ENCODE data around the gene CREB1. TPM values are rescaled to one million over a fixed set of nuclear protein-coding genes. Genes with fewer than 3 reads are reported as not detected.
"Not testable (repeated sequence)": the region's sequence is repeated elsewhere in the genome, so short reads cannot be mapped to it uniquely, and the experiment has no call there.

Gene CREB1
- polyA plus RNA-seq, 6 donors from 2014 or later, result 66.6 to 123 (median 97.2) TPM

- no peak for DNase-seq
- Mint-ChIP-seq H3K9me3 (no peaks in the 10 kb centered on the region), H3K4me1 (peaks cover 8 to 23% (median 18%) of the 10 kb centered on the region in 3 donors), H3K27me3 (no peaks in the 10 kb centered on the region), H3K36me3 (no peaks in the 10 kb centered on the region), H3K27ac (peak overlapping the region in 2 of 6 donors; percentile 15 to 68), H3K4me3 (peak overlapping the region in 3 of 8 donors; percentile 3 to 55 (median 48))
- ATAC-seq (ENCODE audit: low read depth in 2 of 2), result peak in 1 of 2 donors; percentile 33
Measured at GRCh38 chr2:207492461-207492860, 37.3 kb upstream of the CREB1 start.

GRCh38 chr2:207494137-207494536 is 35.6 kb upstream of the CREB1 start:
- Mint-ChIP-seq H3K9me3 (no peaks in the 10 kb centered on the region), H3K4me1 (peaks cover 16 to 26% (median 22%) of the 10 kb centered on the region in 3 donors), H3K27me3 (no peaks in the 10 kb centered on the region), H3K4me3 (no peak overlapping the region), H3K36me3 (no peaks in the 10 kb centered on the region), H3K27ac (peak overlapping the region in 1 of 6 donors; percentile 63)
- ATAC-seq (ENCODE audit: low read depth in 2 of 2) (no peak), DNase-seq (no peak)

- ATAC-seq (ENCODE audit: low read depth in 2 of 2); H3K27ac Mint-ChIP-seq; H3K27me3 Mint-ChIP-seq; H3K4me3 Mint-ChIP-seq; H3K9me3 Mint-ChIP-seq; DNase-seq; H3K36me3 Mint-ChIP-seq: not testable (repeated sequence)
- H3K4me1 Mint-ChIP-seq, result peaks cover 32 to 49% (median 47%) of the 10 kb centered on the region in 3 donors
Measured at GRCh38 chr2:207496936-207497335, 32.8 kb upstream of the CREB1 start.

GRCh38 chr2:207497596-207497995 is 32.2 kb upstream of the CREB1 start:
- ATAC-seq (ENCODE audit: low read depth in 2 of 2), result no peak
- DNase-seq, result no peak
- no peaks in the 10 kb centered on the region for H3K9me3 Mint-ChIP-seq
- H3K27me3 Mint-ChIP-seq, result no peaks in the 10 kb centered on the region
- no peaks in the 10 kb centered on the region for H3K36me3 Mint-ChIP-seq
- H3K4me3 Mint-ChIP-seq, result no peak overlapping the region
- H3K27ac Mint-ChIP-seq, result peak overlapping the region in 1 of 6 donors; percentile 50
- H3K4me1 Mint-ChIP-seq, result peaks cover 39 to 51% (median 51%) of the 10 kb centered on the region in 3 donors

- ATAC-seq (ENCODE audit: low read depth in 2 of 2), result no peak
- H3K9me3 Mint-ChIP-seq, result no peaks in the 10 kb centered on the region
Measured at GRCh38 chr2:207498427-207498826, 31.3 kb upstream of the CREB1 start.

GRCh38 chr2:207499114-207499513 is 30.6 kb upstream of the CREB1 start:
- no peak for DNase-seq
- Mint-ChIP-seq H3K4me1 (peaks cover 49 to 53% (median 51%) of the 10 kb centered on the region in 3 donors), H3K27me3 (no peaks in the 10 kb centered on the region), H3K4me3 (peak overlapping the region in 1 of 8 donors; percentile 10), H3K36me3 (no peaks in the 10 kb centered on the region), H3K27ac (peak overlapping the region in 2 of 6 donors; percentile 4 to 8), H3K9me3 (no peaks in the 10 kb centered on the region)
- ATAC-seq (ENCODE audit: low read depth in 2 of 2), result no peak

More at GRCh38 chr2:207498427-207498826, 31.3 kb upstream of the CREB1 start:
- no peak for DNase-seq
- Mint-ChIP-seq H3K36me3 (no peaks in the 10 kb centered on the region), H3K4me3 (no peak overlapping the region), H3K4me1 (peaks cover 43 to 51% (median 51%) of the 10 kb centered on the region in 3 donors), H3K27ac (no peak overlapping the region), H3K27me3 (no peaks in the 10 kb centered on the region)

GRCh38 chr2:207501802-207502576 is 27.8 kb upstream of the CREB1 start:
- no peaks in the 10 kb centered on the region for H3K9me3 Mint-ChIP-seq
- ATAC-seq (ENCODE audit: low read depth in 2 of 2), result peak in 1 of 2 donors; percentile 12
- no peaks in the 10 kb centered on the region for H3K27me3 Mint-ChIP-seq
- H3K27ac Mint-ChIP-seq, result peak overlapping the region; percentile 91 to 99 (median 97)
- DNase-seq, result no peak
- no peaks in the 10 kb centered on the region for H3K36me3 Mint-ChIP-seq
- peak overlapping the region; percentile 8 to 88 (median 72) for H3K4me3 Mint-ChIP-seq
- peaks cover 73 to 82% (median 80%) of the 10 kb centered on the region in 3 donors for H3K4me1 Mint-ChIP-seq

- DNase-seq (peak; percentile 83), ATAC-seq (ENCODE audit: low read depth in 2 of 2) (peak; percentile 89 to 92)
- no peaks in the 10 kb centered on the region for H3K36me3 Mint-ChIP-seq
- H3K4me1 Mint-ChIP-seq, result peaks cover 73 to 83% (median 80%) of the 10 kb centered on the region in 3 donors
- no peaks in the 10 kb centered on the region for H3K27me3 Mint-ChIP-seq
- no peaks in the 10 kb centered on the region for H3K9me3 Mint-ChIP-seq
- peak overlapping the region in 7 of 8 donors; percentile 8 to 88 (median 80) for H3K4me3 Mint-ChIP-seq
- peak overlapping the region; percentile 91 to 99 (median 97) for H3K27ac Mint-ChIP-seq
Measured at GRCh38 chr2:207502577-207503198, 27.1 kb upstream of the CREB1 start.

GRCh38 chr2:207503234-207503633 is 26.5 kb upstream of the CREB1 start:
- Mint-ChIP-seq H3K27me3 (no peaks in the 10 kb centered on the region), H3K27ac (peak overlapping the region; percentile 91 to 99 (median 97)), H3K36me3 (peaks cover 0 to under 1% of the 10 kb centered on the region in 2 donors), H3K4me3 (peak overlapping the region; percentile 20 to 88 (median 77)), H3K4me1 (peaks cover 68 to 83% (median 80%) of the 10 kb centered on the region in 3 donors), H3K9me3 (no peaks in the 10 kb centered on the region)
- ATAC-seq (ENCODE audit: low read depth in 2 of 2) (peak; percentile 18 to 36), DNase-seq (no peak)

GRCh38 chr2:207504513-207505170 is 25.1 kb upstream of the CREB1 start:
- no peak for ATAC-seq (ENCODE audit: low read depth in 2 of 2)
- Mint-ChIP-seq H3K4me1 (peaks cover 64 to 74% (median 74%) of the 10 kb centered on the region in 3 donors), H3K4me3 (peak overlapping the region; percentile 42 to 87 (median 78)), H3K36me3 (peaks cover 0 to 10% of the 10 kb centered on the region in 2 donors), H3K27ac (peak overlapping the region; percentile 92 to 99 (median 96)), H3K27me3 (no peaks in the 10 kb centered on the region), H3K9me3 (no peaks in the 10 kb centered on the region)
- no peak for DNase-seq

- Mint-ChIP-seq H3K27me3 (no peaks in the 10 kb centered on the region), H3K9me3 (no peaks in the 10 kb centered on the region), H3K36me3 (peaks cover 0 to 10% of the 10 kb centered on the region in 2 donors), H3K27ac (peak overlapping the region; percentile 85 to 99 (median 94)), H3K4me3 (peak overlapping the region; percentile 42 to 87 (median 78)), H3K4me1 (peaks cover 61 to 69% (median 68%) of the 10 kb centered on the region in 3 donors)
- DNase-seq, result no peak
- peak; percentile 23 to 37 for ATAC-seq (ENCODE audit: low read depth in 2 of 2)
Measured at GRCh38 chr2:207505171-207505570, 24.6 kb upstream of the CREB1 start.

GRCh38 chr2:207505728-207506127 is 24.0 kb upstream of the CREB1 start:
- no peak for DNase-seq
- ATAC-seq (ENCODE audit: low read depth in 2 of 2), result no peak
- peaks cover under 1 to 10% of the 10 kb centered on the region in 2 donors for H3K36me3 Mint-ChIP-seq
- H3K4me3 Mint-ChIP-seq, result peak overlapping the region; percentile 42 to 87 (median 74)
- no peaks in the 10 kb centered on the region for H3K27me3 Mint-ChIP-seq
- peak overlapping the region; percentile 85 to 99 (median 94) for H3K27ac Mint-ChIP-seq
- H3K9me3 Mint-ChIP-seq, result no peaks in the 10 kb centered on the region
- peaks cover 56 to 64% (median 63%) of the 10 kb centered on the region in 3 donors for H3K4me1 Mint-ChIP-seq

GRCh38 chr2:207506426-207506825 is 23.3 kb upstream of the CREB1 start:
- Mint-ChIP-seq H3K4me3 (peak overlapping the region in 5 of 8 donors; percentile 1 to 73 (median 54)), H3K27ac (peak overlapping the region in 3 of 6 donors; percentile 21 to 97 (median 71)), H3K4me1 (peaks cover 51 to 57% (median 56%) of the 10 kb centered on the region in 3 donors), H3K27me3 (no peaks in the 10 kb centered on the region), H3K36me3 (peaks cover 4 to 10% of the 10 kb centered on the region in 2 donors), H3K9me3 (no peaks in the 10 kb centered on the region)
- DNase-seq, result no peak
- ATAC-seq (ENCODE audit: low read depth in 2 of 2), result no peak
